H1 (cell line): ENCODE results near the gene PHACTR1. TPM values are rescaled to one million over a fixed set of nuclear protein-coding genes. Genes with fewer than 3 reads are reported as not detected.

Experiments used
- CHD7 ChIP-seq: fragments of 300-600 bp; sonication (generic); IDR thresholded peaks from 2 replicates; pipeline ENCODE4 v1.7.1; 2012; ENCODE audit warnings: low read length, moderate library complexity, mild to moderate bottlenecking, inconsistent platforms; ENCODE audit not compliant: insufficient replicate concordance
- SAP30 ChIP-seq: fragments of 300-600 bp; sonication (generic); IDR thresholded peaks from 2 replicates; pipeline ENCODE4 v1.7.1; 2012; ENCODE audit warnings: low read length, moderate library complexity, mild to moderate bottlenecking, inconsistent platforms; ENCODE audit not compliant: insufficient read depth, insufficient replicate concordance
- polyA plus RNA-seq, 7 experiments: library from polyadenylated mRNA; depleted of rRNA in 3 of 7; stranded (reverse) in 5 of 7; unstranded in 2 of 7; fragments of >200 nt in 5 of 7; fragments of 200-250 nt in 2 of 7; gene quantifications; 1 replicate in 5 of 7; 2 replicates in 1 of 7; 4 replicates in 1 of 7; pipeline versions ENCODE4 v1.2.1 to v1.2.3, GENCODE V29; 2011 to 2013; ENCODE audit warnings: missing spikeins in 2 of 7, mixed read lengths in 2 of 7
- total RNA-seq: library from RNA; stranded (reverse); fragmentation: NEBNext Ultra II Directional; extraction: Animal tissue kit (Norgen Biotek cat#: 25700); gene quantifications from 2 replicates; pipeline ENCODE4 v1.2.1, GENCODE V29; 2021

Gene PHACTR1
- total and polyA plus RNA-seq, 2 of the 8 experiments (the other 6 are each of a cell fraction or from before 2014, with no cell fraction given) = 3.9 to 17.1 TPM

- TF ChIP-seq CHD7 (no peak), SAP30 (no peak)
Measured at GRCh38 chr6:13177664-13178063, 461.1 kb downstream of the PHACTR1 start (continued).
